Caco-2 (cell line): ENCODE measurements around the gene NFKBIA. TPM values are rescaled to one million over a fixed set of nuclear protein-coding genes. Genes with fewer than 3 reads are reported as not detected.

ENCODE experiments used
- BruUV-seq: library from RNA; stranded (reverse); fragments of 400-500 nt; replicated peaks from 2 replicates; lab custom pipeline; 2021; lab: Mats Ljungman, UMichigan
- CTCF ChIA-PET: fragments of 300-600 bp; sonication (Branson Sonifier 250); formaldehyde crosslinking; loops from one replicate; lab custom pipeline; 2022; ENCODE audit warnings: antibody characterized with exemption; lab: Charles Lee
- POLR2A ChIA-PET: fragments of 300-600 bp; sonication (Branson Sonifier 250); formaldehyde crosslinking; loops from one replicate; lab custom pipeline; 2022; ENCODE audit warnings: antibody characterized with exemption; lab: Charles Lee
- DNase-seq, 2 experiments: peaks; one replicate each; pipeline versions ENCODE4 v3.0.0 to v3.0.0-alpha.2; 2020 to 2022
- H3K27me3 ChIP-seq: replicated peaks from 2 replicates; pipeline ENCODE4 v1.6.0; 2011; ENCODE audit warnings: low read length; ENCODE audit not compliant: control insufficient read depth, insufficient read depth
- H3K36me3 ChIP-seq: 2 replicates; pipeline ENCODE4 v1.5.1; 2011; ENCODE audit warnings: low read length; ENCODE audit not compliant: control insufficient read depth, insufficient read depth
- H3K4me1 ChIP-seq: fragments of 250-450 bp; sonication (Bioruptor Pico); 2 replicates; pipeline ENCODE4 v1.5.1; 2020; ENCODE audit warnings: mild to moderate bottlenecking
- H3K4me3 ChIP-seq: 2 replicates; pipeline ENCODE4 v1.5.1; 2011; ENCODE audit warnings: low read depth, mild to moderate bottlenecking, control low read depth, low read length
- H3K9me3 ChIP-seq: fragments of 250-450 bp; sonication (Bioruptor Pico); 2 replicates; pipeline ENCODE4 v1.5.1; 2020; ENCODE audit warnings: mild to moderate bottlenecking, moderate library complexity
- H3K27ac Mint-ChIP-seq: one replicate; pipeline ENCODE4 v1.8.0; 2022; ENCODE audit warnings: mixed read lengths; ENCODE audit not compliant: unreplicated experiment
- H3K27me3 Mint-ChIP-seq: one replicate; pipeline ENCODE4 v1.8.0; 2022; ENCODE audit warnings: mixed read lengths; ENCODE audit not compliant: insufficient read depth, unreplicated experiment
- H3K36me3 Mint-ChIP-seq: one replicate; pipeline ENCODE4 v1.8.0; 2022; ENCODE audit warnings: mild to moderate bottlenecking, mixed read lengths; ENCODE audit not compliant: insufficient read depth, unreplicated experiment
- H3K4me1 Mint-ChIP-seq: one replicate; pipeline ENCODE4 v1.8.0; 2022; ENCODE audit warnings: low read depth, mixed read lengths; ENCODE audit not compliant: unreplicated experiment
- H3K4me3 Mint-ChIP-seq: one replicate; pipeline ENCODE4 v1.8.0; 2022; ENCODE audit warnings: mild to moderate bottlenecking, moderate library complexity, mixed read lengths; ENCODE audit not compliant: unreplicated experiment
- H3K9me3 Mint-ChIP-seq: one replicate; pipeline ENCODE4 v1.8.0; 2022; ENCODE audit warnings: mixed read lengths; ENCODE audit not compliant: unreplicated experiment
- intact Hi-C: fragments of 100-400 bp; cut with micrococcal nuclease; formaldehyde crosslinking; loops from one replicate; pipeline ENCODE4 v1.10.0; 2022; ENCODE audit not compliant: unreplicated experiment
- total RNA-seq: library from RNA; stranded (reverse); gene quantifications from 2 replicates; pipeline ENCODE4 v1.2.3, GENCODE V29; 2022
- TF ChIP-seq, protein P1 (sequence below), 2 experiments: fragments of 200-600 bp in 1 of 2; IDR thresholded peaks; 1 replicate in 1 of 2; 2 replicates in 1 of 2; pipeline versions ENCODE4 v1.5.1 to v1.8.0; 2011 to 2022; ENCODE audit warnings: antibody characterized with exemption in 1 of 2, control low read depth in 1 of 2, inconsistent platforms in 1 of 2, low read depth in 1 of 2, low read length in 1 of 2, mild to moderate bottlenecking in 1 of 2, moderate library complexity in 1 of 2; ENCODE audit not compliant: insufficient read depth in 1 of 2, severe bottlenecking in 1 of 2, unreplicated experiment in 1 of 2

Gene NFKBIA
- total RNA-seq, 1 experiment from 2014 or later: 33.4 TPM

DNA sequence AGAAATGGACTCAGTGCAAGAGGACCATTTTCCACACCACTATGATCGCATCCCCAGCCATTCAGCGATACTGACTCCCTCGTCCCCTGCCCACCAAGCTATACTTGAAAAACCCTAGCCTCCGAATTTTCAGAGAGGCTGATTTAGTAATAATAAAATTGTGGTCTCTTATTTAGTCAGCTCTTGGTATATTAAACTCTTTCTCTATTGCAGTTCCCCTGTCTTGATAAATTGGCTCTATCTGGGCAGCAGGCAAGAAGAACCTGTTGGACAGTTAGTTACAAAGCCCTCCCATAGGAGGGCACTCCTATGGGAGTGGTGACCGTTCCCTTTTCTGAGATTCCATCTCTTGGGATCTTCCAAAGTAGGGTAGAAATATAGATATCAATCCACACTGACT is 33.6 kb downstream of the NFKBIA start:
- DNase-seq: no peak
- no peaks in the 10 kb centered on the region for H3K4me1 Mint-ChIP-seq
- no peaks in the 10 kb centered on the region for H3K27me3 ChIP-seq
- TF ChIP-seq, protein P1, sequence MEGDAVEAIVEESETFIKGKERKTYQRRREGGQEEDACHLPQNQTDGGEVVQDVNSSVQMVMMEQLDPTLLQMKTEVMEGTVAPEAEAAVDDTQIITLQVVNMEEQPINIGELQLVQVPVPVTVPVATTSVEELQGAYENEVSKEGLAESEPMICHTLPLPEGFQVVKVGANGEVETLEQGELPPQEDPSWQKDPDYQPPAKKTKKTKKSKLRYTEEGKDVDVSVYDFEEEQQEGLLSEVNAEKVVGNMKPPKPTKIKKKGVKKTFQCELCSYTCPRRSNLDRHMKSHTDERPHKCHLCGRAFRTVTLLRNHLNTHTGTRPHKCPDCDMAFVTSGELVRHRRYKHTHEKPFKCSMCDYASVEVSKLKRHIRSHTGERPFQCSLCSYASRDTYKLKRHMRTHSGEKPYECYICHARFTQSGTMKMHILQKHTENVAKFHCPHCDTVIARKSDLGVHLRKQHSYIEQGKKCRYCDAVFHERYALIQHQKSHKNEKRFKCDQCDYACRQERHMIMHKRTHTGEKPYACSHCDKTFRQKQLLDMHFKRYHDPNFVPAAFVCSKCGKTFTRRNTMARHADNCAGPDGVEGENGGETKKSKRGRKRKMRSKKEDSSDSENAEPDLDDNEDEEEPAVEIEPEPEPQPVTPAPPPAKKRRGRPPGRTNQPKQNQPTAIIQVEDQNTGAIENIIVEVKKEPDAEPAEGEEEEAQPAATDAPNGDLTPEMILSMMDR (IDR thresholded peaks at IDR 0.05; ENCODE audit: insufficient read depth in 1 of 2, low read depth in 1 of 2, low read length in 1 of 2, severe bottlenecking in 1 of 2, unreplicated experiment in 1 of 2): no peak
- peaks cover 9% of the 10 kb centered on the region for H3K9me3 Mint-ChIP-seq
- no peaks in the 10 kb centered on the region for H3K36me3 Mint-ChIP-seq
- no peak overlapping the region for H3K4me3 ChIP-seq
- H3K36me3 ChIP-seq: no peaks in the 10 kb centered on the region
- H3K9me3 ChIP-seq: 0 out of 2 replicates have a peak, but pooled peaks cover 5% of the 10 kb centered on the region
- ChIA-PET CTCF (interaction anchor here (0.6 kb wide), 1 partner anchor 11 kb away, joined by 6 read pairs; no protein-coding TSS in a partner anchor), POLR2A (no interaction called here)
- H3K4me3 Mint-ChIP-seq: no peak overlapping the region
- intact Hi-C loops: no loop called here
- H3K27me3 Mint-ChIP-seq: no peaks in the 10 kb centered on the region
- H3K27ac Mint-ChIP-seq: no peak overlapping the region
- H3K4me1 ChIP-seq: peaks cover 10% of the 10 kb centered on the region
- no TSS peak for BruUV-seq

DNA sequence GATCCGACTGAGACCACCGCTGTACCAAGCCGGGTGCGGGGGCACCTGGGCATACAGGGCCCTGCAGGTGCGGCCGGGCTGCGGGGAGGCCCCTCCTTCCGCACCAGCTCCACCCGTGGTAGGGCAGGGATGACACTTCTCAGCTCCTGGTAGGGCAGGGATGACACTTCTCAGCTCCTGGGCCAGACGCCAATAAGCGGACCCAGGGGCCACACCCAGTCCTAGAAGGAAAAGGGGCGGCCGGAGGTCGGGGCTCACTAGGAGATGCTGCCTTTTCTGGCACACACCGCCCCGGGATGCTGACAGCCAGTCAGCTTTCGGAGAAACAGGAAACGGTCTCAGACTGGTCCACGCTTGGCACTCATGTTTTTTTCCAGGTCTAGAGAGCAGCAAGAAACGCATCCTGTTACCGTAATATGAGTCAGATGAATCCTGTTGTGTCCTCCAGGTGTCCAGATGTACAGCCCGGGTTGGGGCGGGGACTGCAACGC is 34.8 kb downstream of the NFKBIA start:
- Mint-ChIP-seq H3K27ac (no peak overlapping the region), H3K36me3 (no peaks in the 10 kb centered on the region), H3K27me3 (no peaks in the 10 kb centered on the region), H3K4me1 (no peaks in the 10 kb centered on the region), H3K4me3 (no peak overlapping the region), H3K9me3 (peaks cover 9% of the 10 kb centered on the region)
- BruUV-seq: no TSS peak
- H3K36me3 ChIP-seq: no peaks in the 10 kb centered on the region
- H3K9me3 ChIP-seq: 0 out of 2 replicates have a peak, but pooled peaks cover 5% of the 10 kb centered on the region
- ChIA-PET CTCF (no interaction called here), POLR2A (no interaction called here)
- H3K27me3 ChIP-seq: no peaks in the 10 kb centered on the region
- intact Hi-C loops: no loop called here
- no peak overlapping the region for H3K4me3 ChIP-seq
- H3K4me1 ChIP-seq: peaks cover 18% of the 10 kb centered on the region
- no peak for DNase-seq
- TF ChIP-seq, protein P1 (IDR thresholded peaks at IDR 0.05; ENCODE audit: insufficient read depth in 1 of 2, low read depth in 1 of 2, low read length in 1 of 2, severe bottlenecking in 1 of 2, unreplicated experiment in 1 of 2): no peak

DNA sequence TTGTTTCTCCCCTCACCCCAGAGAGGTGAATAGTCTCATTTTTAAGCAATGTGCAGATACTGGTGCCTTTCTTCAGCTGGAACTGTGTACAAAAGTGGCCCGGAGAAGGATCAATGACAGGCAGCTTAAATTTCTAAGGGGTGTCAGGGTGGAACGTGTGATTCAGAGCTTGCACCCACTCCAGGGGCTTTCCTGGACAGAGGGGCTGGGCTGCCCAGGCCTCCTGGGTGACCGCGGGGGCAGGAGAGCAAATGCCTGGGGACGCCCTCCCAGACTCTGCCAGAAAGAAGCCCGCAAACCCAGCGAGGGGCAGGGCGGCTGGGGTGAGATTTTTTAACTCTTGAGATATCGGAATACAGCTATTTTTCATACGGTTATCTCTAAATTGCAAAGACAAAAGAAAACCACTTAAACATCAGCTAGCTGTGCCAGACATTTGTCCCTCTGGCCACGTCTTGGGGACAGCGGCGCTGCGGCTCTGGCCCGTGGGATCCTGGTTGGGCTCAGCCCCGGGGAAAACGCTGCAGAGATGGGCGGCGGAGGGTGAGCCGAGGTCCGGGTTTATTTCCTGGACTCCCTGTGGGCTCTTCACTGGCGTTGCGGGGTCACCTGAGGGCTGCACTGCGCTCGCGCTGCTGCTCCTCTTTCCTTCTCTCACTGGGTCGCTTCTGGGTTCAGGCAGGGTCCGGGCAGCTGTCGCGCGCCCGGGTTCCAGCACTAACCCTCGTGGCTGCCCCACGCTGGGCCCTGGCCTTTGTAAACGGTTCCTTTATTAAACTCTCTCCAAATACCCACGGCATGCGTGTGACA is 35.8 kb downstream of the NFKBIA start:
- ChIA-PET CTCF (no interaction called here), POLR2A (no interaction called here)
- no peaks in the 10 kb centered on the region for H3K36me3 ChIP-seq
- H3K4me1 ChIP-seq: peaks cover 9% of the 10 kb centered on the region
- Mint-ChIP-seq H3K4me3 (no peak overlapping the region), H3K27me3 (no peaks in the 10 kb centered on the region), H3K27ac (no peak overlapping the region), H3K9me3 (peaks cover 9% of the 10 kb centered on the region), H3K36me3 (no peaks in the 10 kb centered on the region), H3K4me1 (no peaks in the 10 kb centered on the region)
- BruUV-seq: no TSS peak
- no peak for DNase-seq
- intact Hi-C loops: no loop called here
- H3K4me3 ChIP-seq: no peak overlapping the region
- H3K27me3 ChIP-seq: no peaks in the 10 kb centered on the region
- H3K9me3 ChIP-seq: 0 out of 2 replicates have a peak, but pooled peaks cover 5% of the 10 kb centered on the region
- TF ChIP-seq, protein P1 (IDR thresholded peaks at IDR 0.05; ENCODE audit: insufficient read depth in 1 of 2, low read depth in 1 of 2, low read length in 1 of 2, severe bottlenecking in 1 of 2, unreplicated experiment in 1 of 2): no peak
